ENCODE data around the gene ATP6V1F.

Gene ATP6V1F, protein sequence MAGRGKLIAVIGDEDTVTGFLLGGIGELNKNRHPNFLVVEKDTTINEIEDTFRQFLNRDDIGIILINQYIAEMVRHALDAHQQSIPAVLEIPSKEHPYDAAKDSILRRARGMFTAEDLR

DNA sequence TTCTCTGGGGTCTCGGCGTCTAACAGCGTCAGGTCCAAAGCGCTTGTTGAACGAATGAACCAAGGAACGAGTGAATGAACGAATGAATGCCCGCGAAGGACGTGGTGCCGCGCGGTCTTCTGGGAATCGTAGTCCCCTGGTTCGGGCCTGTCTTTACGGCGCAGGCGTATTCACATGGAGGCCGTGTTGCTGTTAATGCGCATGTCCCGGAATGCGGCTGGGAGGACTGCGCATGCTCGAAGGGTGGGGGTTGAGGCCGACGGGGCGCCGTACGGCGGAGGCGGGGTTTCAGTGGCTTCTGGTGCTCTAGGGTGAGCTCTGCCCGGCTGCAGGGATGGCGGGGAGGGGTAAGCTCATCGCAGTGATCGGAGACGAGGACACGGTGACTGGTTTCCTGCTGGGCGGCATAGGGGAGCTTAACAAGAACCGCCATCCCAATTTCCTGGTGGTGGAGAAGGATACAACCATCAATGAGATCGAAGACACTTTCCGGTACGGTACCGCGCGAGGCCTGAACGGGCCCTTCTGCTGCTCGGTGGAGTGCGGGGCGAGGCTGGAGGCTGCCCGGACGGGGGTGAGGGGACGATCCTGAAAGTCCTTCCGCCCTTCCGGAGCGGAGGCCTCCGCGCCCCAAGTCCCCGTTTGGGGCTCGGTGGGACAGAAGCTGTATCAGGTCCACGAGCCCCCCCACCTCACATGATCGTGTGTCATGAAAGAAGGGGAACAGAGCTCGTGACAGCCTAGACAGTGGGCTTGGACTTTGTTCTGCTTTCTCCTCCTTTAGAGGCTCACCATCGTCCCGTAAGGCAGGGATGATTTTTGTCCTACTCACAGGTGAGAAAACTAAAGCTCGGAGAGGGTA is at the start of gene ATP6V1F:
TSS of gene ATP6V1F (plus strand) at position 286 of the 862 bp plus-strand sequence. CDS start at position 335, 49 bp downstream.
- DNase-seq = peak; percentile 99

DNA sequence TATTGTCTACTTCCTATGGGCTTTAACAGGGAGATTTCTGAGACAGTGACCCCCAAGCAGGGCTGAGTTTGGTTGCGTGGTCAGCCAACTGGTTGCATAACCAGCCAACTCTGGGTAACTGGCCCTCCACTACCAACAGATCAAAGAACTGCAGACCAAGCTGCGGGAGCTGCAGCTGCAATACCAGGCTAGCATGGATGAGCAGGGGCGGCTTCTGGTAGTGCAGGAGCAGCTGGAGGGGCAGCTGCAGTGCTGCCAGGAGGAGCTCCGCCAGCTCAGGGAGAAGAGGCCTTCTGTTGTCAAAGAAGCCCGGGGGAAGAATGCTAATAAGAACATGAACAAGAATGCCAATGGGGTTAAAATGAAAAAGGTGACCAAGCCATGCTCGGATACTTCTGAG is 48.2 kb upstream of the ATP6V1F start:
- DNase-seq = peak; percentile 28

DNA sequence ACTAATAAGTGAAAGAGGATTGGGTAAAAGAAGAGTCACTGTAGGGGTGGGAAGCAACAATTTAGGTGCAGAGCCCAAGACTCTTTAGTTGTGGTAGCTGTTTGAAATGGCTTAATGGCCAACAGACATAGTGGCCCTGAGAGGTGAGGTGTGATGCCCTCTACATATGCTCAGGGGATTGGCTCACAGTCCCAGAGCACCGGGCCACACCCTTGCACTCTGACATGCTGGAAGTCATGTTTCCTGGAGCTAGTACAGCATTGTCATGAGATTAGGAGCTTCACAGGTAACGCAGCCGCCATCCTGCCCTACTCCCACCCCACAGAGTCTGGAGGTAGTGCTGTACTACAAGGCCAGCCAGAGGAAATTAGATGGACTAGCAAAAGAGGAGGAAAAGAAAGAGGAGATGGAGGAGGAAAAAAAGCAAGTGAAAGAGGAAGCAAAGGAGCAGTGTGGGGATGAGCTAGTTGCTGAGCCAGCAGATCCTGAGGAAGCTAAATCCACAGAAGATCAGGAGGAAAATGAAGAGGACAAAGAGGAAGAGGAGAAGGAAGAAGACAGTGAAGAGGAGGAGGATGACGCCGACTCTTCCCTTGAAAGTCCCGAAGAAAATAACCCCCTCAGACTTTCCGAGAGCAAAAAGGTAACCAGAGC is 47.2 kb upstream of the ATP6V1F start:
- no peak for DNase-seq

DNA sequence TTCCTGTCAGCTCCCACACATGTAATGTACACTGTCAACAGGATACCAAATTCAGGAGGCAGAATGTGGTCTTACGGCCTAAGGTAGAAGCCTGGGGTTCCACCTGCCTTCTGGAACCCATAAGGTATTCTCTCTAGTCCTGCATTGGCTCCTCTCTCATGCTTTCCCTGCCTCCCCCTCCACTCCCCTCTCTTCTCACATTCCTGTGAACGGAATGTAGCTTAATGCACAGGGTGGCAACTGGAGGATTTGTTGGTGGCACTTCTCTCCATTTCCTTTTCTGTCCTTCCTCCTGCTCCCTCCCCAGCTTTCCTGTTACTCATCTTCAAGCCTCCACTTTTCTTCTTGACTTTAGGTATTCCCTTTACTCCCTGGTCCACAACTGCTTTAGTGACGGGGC is 44.0 kb upstream of the ATP6V1F start:
- no peak for DNase-seq

DNA sequence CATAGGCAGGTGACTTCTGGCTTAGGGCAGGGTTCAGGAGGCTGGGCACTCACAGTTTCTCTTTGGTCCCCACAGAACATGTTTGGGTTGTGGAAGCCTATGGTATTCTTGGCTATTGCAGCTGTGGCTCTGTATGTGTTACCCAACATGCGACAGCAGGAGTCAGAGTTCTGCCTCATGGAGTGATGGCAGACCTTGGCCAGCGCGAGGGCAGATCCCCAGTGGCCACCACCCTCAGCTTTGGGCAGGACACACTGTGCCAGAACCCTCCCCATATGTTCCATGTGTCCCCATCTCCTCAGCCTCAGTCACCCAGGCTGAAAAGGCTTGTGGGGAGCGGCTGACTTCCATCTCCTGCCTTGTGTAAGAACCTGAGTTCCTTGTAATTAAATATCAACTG is 40.9 kb upstream of the ATP6V1F start:
- no peak for DNase-seq

DNA sequence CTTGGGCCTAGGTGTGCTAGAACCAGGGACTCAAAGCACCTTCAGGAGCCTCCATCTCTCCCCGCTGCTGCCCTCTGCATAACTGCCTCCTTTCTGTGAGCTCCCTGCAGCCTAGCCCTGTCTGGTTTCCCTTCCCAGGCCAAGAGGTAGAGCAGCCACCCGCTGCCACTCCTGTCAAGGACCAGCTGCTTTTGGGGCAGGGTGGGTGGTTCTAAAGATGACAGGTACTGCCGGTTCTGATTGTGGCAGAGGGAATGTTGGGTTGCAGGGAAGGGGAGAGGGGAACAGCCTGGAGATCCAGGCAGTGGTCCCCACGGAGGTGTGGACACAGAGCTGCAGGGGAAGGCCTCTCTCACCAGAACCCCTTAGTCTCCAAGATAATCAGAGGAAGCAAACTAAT is 36.1 kb upstream of the ATP6V1F start:
- no peak for DNase-seq

DNA sequence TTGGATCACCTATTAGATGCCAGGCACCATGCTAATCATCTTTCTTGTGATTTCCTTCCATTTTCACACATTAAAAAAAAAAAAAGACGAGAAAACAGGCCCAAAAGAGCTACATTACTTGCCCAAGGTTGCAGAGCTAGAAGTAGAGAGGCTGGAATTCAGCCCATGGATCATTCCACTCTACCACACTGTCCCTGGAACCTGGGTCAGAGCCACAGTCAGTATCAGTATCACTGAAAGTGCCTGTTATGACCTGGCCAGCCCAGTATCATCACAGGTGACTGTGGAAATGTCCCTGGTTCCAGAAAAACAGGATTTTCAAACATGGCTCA is 35.8 kb upstream of the ATP6V1F start:
- DNase-seq = no peak

DNA sequence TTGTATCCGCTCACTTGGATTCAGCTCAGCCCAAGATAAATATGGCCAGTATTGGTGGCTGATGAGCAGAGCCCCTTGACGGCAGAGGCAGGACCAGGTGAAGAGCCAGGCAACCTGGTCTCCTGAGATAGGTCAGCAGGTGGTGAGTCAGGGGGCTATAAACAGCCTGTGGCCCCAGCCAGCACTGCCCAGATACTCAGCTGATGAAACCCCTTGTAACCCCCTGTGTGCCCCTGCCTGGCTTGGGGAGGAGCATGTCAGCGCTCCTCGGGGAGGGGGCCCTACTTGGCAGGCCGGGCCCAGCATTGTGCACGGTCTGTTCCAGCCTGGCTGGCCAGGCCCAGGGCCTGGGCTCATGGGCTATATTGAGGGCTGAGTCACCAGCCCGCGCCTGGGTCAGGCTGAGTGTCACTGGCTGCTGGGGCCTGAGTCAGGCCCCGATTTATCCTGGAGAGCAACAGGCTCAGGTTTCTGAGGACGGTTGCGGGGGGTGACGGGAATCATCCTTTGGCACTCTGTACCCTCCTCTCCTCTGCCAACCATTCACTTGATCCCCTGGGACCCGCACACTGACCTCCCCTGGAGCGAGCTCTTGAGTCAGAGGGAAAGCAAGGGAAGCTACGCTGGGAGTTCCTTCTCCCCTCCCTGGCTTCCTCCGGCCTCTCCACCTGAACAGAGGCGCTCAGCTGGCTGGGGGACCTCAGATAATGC is 35.3 kb upstream of the ATP6V1F start:
- DNase-seq = no peak

DNA sequence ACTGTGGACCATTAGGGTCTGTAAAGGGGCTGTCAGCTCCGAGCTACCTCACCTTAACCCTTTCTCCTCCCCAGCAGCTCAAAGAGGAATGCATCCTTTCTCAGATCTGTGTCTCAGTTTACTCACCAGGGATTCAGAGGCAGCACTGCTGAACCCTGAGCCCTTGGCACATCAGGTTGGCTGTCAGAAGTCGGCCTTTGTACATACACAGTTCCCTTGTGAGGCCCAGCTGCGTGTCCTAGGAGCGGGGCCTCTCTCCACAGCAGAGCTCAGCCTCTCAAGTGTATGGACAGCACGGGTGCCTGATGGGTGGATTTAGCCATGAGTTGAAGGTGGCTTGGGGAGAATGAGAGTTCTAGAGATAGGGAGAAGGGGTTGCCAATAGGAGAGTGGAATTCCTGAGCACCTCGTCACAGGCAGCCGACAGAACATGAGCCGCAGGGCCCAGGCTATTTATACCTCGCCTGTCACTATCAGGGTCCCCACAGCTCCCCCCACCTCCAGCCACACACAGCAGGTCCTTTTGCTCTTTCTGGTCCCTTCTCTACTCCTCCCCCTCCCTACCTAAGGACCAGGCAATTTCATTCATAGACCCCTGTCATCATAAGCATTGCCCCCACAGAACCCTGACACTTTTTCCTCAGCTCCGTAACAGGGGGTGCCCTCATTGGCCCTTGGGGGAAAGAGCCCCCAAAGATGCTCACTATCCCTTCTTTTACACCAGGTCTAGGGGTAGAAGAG is 34.5 kb upstream of the ATP6V1F start:
- DNase-seq = no peak

DNA sequence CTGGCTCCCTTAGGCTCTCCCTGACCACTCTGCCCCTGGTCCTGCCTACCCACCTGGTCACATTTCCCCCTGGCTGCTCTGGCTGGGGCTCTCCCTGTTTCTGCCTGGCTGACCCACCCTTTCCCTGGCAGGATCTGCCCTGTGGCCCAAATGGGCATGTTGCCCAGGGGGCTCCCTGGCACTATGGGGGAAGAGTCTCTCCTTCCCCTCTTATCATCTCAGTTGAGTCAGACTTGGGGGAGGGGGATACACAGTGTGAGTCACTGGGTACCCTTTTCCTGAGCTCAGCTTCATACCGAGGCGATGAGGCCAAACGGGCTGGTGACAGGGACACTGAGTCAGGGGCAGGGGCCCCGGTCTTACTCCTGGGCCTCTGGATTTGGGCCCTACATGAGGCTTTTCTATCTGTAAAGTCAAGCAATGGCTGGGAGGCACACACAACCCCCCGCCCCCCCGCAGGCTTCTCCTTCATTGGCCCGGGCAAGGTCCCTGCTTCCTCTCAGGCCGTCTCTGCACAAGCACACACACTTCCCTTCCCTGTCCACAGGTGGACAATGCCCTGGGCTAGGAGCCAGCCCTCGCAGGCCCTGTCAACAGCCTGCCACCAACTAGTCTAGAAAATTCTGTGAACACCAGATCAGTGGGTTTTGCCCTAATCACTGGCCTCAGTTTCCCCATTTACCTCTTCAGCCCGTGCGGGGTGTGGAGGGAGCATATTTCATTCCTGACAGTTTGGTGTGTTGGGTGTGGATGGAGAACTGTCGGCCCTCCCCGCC is 33.1 kb upstream of the ATP6V1F start:
- DNase-seq = no peak

DNA sequence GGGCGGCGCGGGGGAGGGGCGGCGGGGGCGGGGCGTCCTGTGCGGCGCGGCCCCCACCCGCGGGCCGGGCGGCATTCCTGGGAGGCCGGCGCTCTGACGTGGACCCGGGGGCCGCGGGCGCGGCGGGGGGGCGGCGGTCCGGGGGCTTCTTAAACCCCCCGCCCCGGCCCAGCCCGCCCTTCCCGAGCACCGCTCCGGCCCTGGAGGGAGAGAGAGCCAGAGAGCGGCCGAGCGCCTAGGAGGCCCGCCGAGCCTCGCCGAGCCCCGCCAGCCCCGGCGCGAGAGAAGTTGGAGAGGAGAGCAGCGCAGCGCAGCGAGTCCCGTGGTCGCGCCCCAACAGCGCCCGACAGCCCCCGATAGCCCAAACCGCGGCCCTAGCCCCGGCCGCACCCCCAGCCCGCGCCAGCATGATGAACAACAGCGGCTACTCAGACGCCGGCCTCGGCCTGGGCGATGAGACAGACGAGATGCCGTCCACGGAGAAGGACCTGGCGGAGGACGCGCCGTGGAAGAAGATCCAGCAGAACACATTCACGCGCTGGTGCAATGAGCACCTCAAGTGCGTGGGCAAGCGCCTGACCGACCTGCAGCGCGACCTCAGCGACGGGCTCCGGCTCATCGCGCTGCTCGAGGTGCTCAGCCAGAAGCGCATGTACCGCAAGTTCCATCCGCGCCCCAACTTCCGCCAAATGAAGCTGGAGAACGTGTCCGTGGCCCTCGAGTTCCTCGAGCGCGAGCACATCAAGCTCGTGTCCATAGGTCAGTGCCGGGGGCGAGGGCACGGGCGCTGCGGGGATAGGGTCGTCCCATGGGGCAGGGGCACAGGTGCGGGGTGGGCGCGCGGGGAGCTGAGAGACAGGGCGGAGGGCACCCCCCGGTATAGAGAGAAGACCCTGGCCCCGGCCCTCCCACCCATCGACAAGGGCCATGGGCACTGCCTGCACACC is 32.2 kb upstream of the ATP6V1F start, which contains the start of gene FLNC:
TSS of gene FLNC (plus strand) at position 176 of the 947 bp plus-strand sequence. CDS start at position 408, 232 bp downstream.
- DNase-seq = peak; percentile 35

DNA sequence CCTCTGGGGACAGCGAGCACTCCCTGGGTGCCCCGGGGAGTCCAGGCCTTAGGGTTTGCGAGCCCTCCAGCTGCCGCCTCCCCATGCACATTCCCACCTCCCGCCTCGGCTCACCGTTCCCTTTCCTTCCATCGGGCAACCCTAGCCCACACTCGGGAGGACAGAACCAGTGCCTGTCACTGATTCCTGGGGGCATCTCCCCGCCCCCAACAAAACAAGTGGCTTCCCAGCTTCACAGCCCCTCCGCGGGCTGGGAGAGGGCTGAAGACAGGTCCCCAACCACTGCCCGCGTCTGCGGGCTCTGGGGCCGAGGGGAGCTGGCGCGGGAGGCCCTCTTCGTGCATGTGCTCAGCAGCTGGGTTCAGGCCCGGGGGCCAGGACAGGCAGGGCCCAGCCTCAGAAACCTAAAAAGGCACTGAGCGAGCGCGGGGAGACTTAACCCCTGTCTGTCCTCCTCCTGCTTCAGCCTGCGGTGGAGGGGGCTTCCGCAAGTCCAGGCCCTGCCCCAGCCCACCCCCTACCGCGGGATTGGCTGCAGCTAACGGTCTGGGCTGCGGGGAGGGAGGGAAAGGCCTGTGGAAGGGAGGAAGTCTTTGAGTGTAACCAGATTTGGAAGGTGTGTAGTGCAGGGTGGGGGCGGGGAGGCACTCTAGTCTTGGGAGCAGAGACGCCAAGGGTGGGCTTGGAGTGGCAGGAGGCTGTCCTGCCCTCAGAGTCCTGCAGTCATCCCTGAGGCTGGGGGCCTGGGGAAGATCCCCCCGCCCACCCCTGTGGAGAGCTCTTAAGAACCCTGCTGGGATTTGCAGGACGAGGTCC is 31.3 kb upstream of the ATP6V1F start:
- DNase-seq = peak; percentile 96

DNA sequence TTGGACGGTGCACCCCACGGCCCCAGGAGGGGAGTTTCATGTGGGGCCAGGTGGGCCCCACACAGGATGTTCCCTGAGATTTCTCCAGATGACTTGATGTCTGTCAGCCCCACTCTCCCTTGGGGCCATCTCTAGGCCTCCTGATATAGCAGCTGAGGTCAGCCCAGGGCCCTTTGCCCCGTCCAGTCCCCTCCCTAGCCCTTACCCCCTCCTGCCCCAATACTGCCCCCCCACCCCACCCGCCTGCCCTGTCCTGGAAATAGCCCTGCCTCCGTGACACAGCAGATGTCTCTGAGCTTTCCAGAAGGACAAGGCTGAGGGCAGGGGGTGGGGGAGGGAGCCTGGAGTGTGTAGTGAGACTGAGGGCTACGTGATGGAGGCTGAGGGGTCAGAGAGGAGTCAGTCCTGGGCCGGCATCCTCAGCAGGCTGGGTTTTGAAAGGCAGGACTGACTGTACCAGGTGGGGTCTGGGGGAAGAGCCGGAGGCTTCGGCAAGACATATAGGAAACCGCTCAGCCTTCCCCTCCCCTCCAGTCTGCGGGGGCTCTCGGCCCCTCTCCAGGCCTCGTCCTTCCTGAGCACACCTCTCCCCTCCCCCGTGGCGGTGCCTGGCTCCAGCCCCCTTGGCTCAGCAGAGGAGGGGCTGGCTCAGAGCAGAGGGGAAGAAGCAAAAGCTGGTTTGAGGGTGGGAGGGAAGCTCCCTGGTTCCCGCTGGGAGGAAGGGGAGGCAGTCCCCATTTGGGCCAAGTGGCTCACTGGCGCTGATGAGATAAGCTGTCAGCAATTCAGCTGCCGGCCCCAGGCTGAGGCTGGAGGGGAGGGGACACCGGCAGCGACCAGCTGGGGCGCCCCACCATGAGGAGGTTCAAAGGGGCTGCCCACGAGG is 30.4 kb upstream of the ATP6V1F start:
- peak; percentile 93 for DNase-seq

DNA sequence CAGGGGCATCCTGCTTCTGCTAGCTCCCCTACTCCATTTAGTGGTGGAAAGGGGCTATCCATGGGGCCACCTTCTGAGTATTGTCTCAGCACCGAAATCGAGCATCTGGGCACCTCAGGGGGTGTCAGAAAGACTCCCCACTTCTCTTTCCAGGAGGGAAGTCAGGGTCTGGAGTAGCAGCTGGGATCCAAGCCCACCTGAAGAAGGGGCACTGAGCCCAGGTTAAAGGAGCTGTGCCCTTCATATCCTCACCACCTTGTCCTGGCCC is 29.8 kb upstream of the ATP6V1F start:
- DNase-seq = no peak

DNA sequence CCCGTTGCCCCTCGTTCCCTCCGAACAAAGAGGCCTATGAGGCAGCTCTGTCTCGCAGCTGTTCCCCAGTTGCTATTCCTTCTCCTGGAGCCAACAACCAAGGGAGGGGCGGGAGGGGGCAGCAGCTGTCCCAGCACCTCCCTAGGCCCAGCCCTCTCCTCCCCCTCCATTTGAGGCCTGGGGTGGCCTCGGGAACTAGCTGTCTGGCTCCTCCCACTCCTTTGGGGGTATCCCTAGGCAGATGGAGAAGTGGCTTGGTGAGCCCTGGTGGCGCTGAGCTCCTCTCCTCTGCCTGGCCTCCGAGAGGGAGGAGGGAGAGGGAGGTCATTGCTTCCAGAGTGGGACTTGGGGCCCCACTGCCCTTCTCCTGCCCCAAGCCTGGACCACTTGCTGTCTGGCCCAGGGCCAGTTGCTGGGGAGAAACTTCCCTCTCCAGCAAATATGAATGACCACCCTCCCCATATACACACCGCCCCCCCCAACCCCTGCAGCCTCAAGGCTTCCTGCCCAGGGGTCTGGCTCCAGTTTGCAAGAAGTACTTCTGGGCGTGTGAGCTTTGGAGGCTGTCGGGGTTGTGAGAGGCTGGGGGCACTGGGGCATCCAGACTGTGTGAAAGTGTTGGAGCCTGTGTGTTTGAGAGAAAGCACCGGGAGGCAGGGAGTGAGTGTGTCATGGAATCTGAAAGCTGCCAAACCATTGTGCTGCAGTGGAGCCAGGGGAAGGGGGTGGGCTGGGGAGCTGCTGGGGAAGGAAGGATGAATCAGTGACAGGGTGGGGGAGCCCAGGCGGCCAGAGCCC is 29.3 kb upstream of the ATP6V1F start:
- peak; percentile 97 for DNase-seq

DNA sequence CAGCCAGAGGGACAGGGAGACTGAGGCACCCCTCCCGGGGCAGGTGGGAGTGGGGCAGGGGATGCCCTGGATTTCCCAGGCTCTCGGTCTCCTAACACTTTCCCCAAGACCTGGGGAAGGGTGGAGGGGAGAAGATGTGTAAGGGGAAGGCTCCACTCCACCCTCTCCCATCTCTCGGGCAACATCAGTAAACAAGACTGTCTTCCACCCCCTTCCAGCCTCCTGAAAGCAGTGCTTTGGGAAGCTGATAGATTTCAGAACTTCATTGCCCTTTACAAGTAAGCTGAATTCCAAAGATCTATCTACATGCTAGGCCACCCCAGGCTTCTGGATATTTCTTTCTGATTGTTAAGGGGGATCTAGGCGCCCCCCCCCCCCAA is 28.7 kb upstream of the ATP6V1F start:
- peak; percentile 40 for DNase-seq

DNA sequence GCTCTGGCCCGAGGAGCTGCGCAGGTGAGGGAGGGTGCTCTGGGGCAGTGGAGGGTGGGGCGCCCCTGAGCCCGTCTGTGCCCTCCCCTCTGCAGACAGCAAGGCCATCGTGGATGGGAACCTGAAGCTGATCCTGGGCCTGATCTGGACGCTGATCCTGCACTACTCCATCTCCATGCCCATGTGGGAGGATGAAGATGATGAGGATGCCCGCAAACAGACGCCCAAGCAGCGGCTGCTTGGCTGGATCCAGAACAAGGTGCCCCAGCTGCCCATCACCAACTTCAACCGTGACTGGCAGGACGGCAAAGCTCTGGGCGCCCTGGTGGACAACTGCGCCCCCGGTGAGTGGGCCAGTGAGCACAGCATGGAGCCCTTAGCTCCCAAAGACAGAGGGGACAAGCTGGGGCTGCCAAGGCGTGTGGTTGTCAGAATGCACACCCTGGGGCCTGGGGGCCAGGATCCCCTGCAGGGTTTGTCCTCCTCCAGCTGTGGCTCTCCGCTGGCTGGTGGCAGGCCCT is 27.4 kb upstream of the ATP6V1F start:
- no peak for DNase-seq
